K562 (cell line): ENCODE data around the gene BAIAP2. TPM values are rescaled to one million over a fixed set of nuclear protein-coding genes. Genes with fewer than 3 reads are reported as not detected.

Experiments used
- ATAC-seq: fragments of 200-7000 bp; cut with Tn5 transposase; 3 replicates; pipeline ENCODE4 v1.9.1; 2020; ENCODE audit warnings: moderate library complexity
- BruUV-seq: library from RNA; stranded (reverse); fragments of 400-500 nt; replicated peaks from 2 replicates; lab custom pipeline; 2021; lab: Mats Ljungman, UMichigan
- CTCF ChIA-PET: fragments of 300-600 bp; formaldehyde crosslinking; extraction: SDS; loops from one replicate; lab custom pipeline; 2021; ENCODE audit warnings: low intra/inter-chr PET ratio; lab: Yijun Ruan, JAX
- POLR2A ChIA-PET: fragments of 300-600, 350-650 bp; sonication (Branson Sonifier 250); formaldehyde crosslinking; extraction: SDS; loops from one replicate; lab custom pipeline; 2021; ENCODE audit warnings: antibody characterized with exemption, inconsistent platforms; lab: Yijun Ruan, JAX
- DNase-seq, 4 experiments: peaks; one replicate each; pipeline versions ENCODE4 v3.0.0 to v3.0.0-alpha.2; 2011 to 2018; ENCODE audit warnings: low spot score in 3 of 4, mixed read lengths in 3 of 4; ENCODE audit errors: extremely low read depth in 1 of 4
- FAIRE-seq: peaks from 2 replicates; lab custom pipeline; 2011; peaks lifted over from hg19 to GRCh38; lab: Jason Lieb, UNC
- H2AFZ ChIP-seq: 2 replicates; pipeline ENCODE4 v1.6.0; 2011; ENCODE audit warnings: low read depth, low read length, control low read depth, inconsistent platforms
- H3K27ac ChIP-seq: fragments of 200-600 bp; 3 replicates; pipeline ENCODE4 v1.8.0; 2011; ENCODE audit warnings: low read depth, mild to moderate bottlenecking, control low read depth, inconsistent platforms, low read length, moderate library complexity, mixed read lengths; ENCODE audit errors: extremely low read depth
- H3K27me3 ChIP-seq, 2 experiments: fragments of 300-600 bp in 1 of 2; 2 replicates in 1 of 2; 3 replicates in 1 of 2; pipeline versions ENCODE4 v1.6.0 to v1.8.0; 2011; ENCODE audit warnings: inconsistent platforms in 2 of 2, low read length in 2 of 2, mild to moderate bottlenecking in 1 of 2, mixed read lengths in 1 of 2, moderate library complexity in 1 of 2; ENCODE audit not compliant: control insufficient read depth in 2 of 2, insufficient read depth in 2 of 2
- H3K36me3 ChIP-seq: fragments of 300-600 bp; 3 replicates; pipeline ENCODE4 v1.8.0; 2011; ENCODE audit warnings: mild to moderate bottlenecking, low read length, inconsistent platforms; ENCODE audit not compliant: control insufficient read depth, insufficient read depth
- H3K4me1 ChIP-seq, 2 experiments: fragments of 200-600 bp in 1 of 2; replicated peaks in 1 of 2; 2 replicates in 1 of 2; 3 replicates in 1 of 2; pipeline versions ENCODE4 v1.5.1 to v1.8.0; 2011; ENCODE audit warnings: inconsistent platforms in 2 of 2, low read length in 2 of 2, mild to moderate bottlenecking in 1 of 2, mixed read lengths in 1 of 2, moderate library complexity in 1 of 2; ENCODE audit not compliant: control insufficient read depth in 2 of 2, insufficient read depth in 2 of 2
- H3K4me2 ChIP-seq: 2 replicates; pipeline ENCODE4 v1.6.1; 2011; ENCODE audit warnings: low read length, control low read depth, inconsistent platforms, mixed read lengths; ENCODE audit not compliant: insufficient read depth
- H3K4me3 ChIP-seq: fragments of 200-600 bp; sonication (generic), shearing (Covaris generic); 2 replicates; pipeline ENCODE4 v1.5.1; 2016; ENCODE audit warnings: control low read depth, inconsistent platforms
- H3K79me2 ChIP-seq: fragments of 200-600 bp; 3 replicates; pipeline ENCODE4 v1.8.0; 2011; ENCODE audit warnings: low read length, inconsistent platforms; ENCODE audit not compliant: control insufficient read depth, insufficient read depth
- H3K9ac ChIP-seq, 2 experiments: 2 replicates each; pipeline versions ENCODE4 v1.6.0 to v1.6.1; 2011; ENCODE audit warnings: low read depth in 2 of 2, low read length in 2 of 2, control low read depth in 1 of 2, inconsistent platforms in 1 of 2, mild to moderate bottlenecking in 1 of 2, mixed read lengths in 1 of 2; ENCODE audit not compliant: insufficient read depth in 1 of 2
- H3K9me1 ChIP-seq: one replicate; pipeline ENCODE4 v1.6.0; 2011; ENCODE audit warnings: inconsistent platforms, mild to moderate bottlenecking, low read length, moderate library complexity; ENCODE audit not compliant: control insufficient read depth, insufficient read depth
- H3K9me3 ChIP-seq: replicated peaks from 2 replicates; pipeline ENCODE4 v1.5.1; 2011; ENCODE audit warnings: low read depth, low read length, inconsistent platforms; ENCODE audit not compliant: control insufficient read depth, insufficient read depth
- H4K20me1 ChIP-seq: replicated peaks from 2 replicates; pipeline ENCODE4 v1.6.1; 2011; ENCODE audit warnings: low read length, inconsistent platforms, mixed read lengths; ENCODE audit not compliant: control insufficient read depth, insufficient read depth
- ATF7 ChIP-seq: fragments of 450-650 bp; IDR thresholded peaks from 2 replicates; pipeline ENCODE4 v1.7.1; 2014; ENCODE audit warnings: mild to moderate bottlenecking, moderate library complexity
- CBX3 ChIP-seq, 2 experiments: IDR thresholded peaks; 1 replicate in 1 of 2; 2 replicates in 1 of 2; pipeline ENCODE4 v1.6.1; 2012; ENCODE audit warnings: inconsistent platforms in 2 of 2, low read length in 2 of 2, borderline replicate concordance in 1 of 2, control low read depth in 1 of 2
- MNT ChIP-seq, 2 experiments: fragments of 450-650 bp; conservative IDR thresholded peaks; 2 replicates each; pipeline ENCODE4 v1.6.1; 2017; ENCODE audit warnings: mild to moderate bottlenecking in 2 of 2, moderate library complexity in 2 of 2
- MYC ChIP-seq, 2 experiments: fragments of 250-450 bp in 1 of 2; sonication (Bioruptor Pico) in 1 of 2; IDR thresholded peaks; 2 replicates each; pipeline versions ENCODE4 v1.5.1 to v1.6.1; 2012 to 2021; ENCODE audit warnings: low read depth in 2 of 2, borderline replicate concordance in 1 of 2, improper control_type of control experiment in 1 of 2, low read length in 1 of 2, mild to moderate bottlenecking in 1 of 2, moderate library complexity in 1 of 2
- NFATC3 ChIP-seq: fragments of 450-650 bp; IDR thresholded peaks from 2 replicates; pipeline ENCODE4 v1.6.1; 2017; ENCODE audit warnings: mild to moderate bottlenecking
- NRF1 ChIP-seq, 2 experiments: fragments of 450-650 bp; IDR thresholded peaks in 1 of 2; conservative IDR thresholded peaks in 1 of 2; 2 replicates each; pipeline ENCODE4 v1.6.1; 2014; ENCODE audit warnings: mild to moderate bottlenecking in 2 of 2
- POLR2G ChIP-seq: fragments of 200-400 bp; formaldehyde crosslinking; IDR thresholded peaks from 2 replicates; pipeline ENCODE4 v1.6.1; 2017; ENCODE audit warnings: low read depth, mild to moderate bottlenecking, antibody characterized with exemption, low read length, moderate library complexity
- PPARD ChIP-seq: fragments of 250-450 bp; sonication (Bioruptor Pico); IDR thresholded peaks from 2 replicates; pipeline ENCODE4 v1.8.0; 2022; ENCODE audit warnings: inconsistent platforms, mild to moderate bottlenecking, moderate library complexity
- SAFB2 ChIP-seq: fragments of 200-400 bp; formaldehyde crosslinking; IDR thresholded peaks from 2 replicates; pipeline ENCODE4 v1.6.1; 2018; ENCODE audit warnings: borderline replicate concordance, low read length, low read depth, moderate library complexity; ENCODE audit not compliant: severe bottlenecking
- TBP ChIP-seq: optimal IDR thresholded peaks from 2 replicates; pipeline ENCODE3; 2011; ENCODE audit warnings: low read depth, low read length, improper control_type of control experiment
- ZKSCAN8 ChIP-seq: fragments of 200-800 bp; sonication (Bioruptor generic); IDR thresholded peaks from 2 replicates; pipeline ENCODE4 v1.6.1; 2016; ENCODE audit warnings: missing genetic modification characterization, missing compliant biosample characterization
- ZNF263 ChIP-seq: sonication (generic); formaldehyde crosslinking; IDR thresholded peaks from 2 replicates; pipeline ENCODE4 v1.8.0; 2022; ENCODE audit warnings: mild to moderate bottlenecking, missing genetic modification reagents, borderline replicate concordance
- ZNF655 ChIP-seq: fragments of 250-450 bp; sonication (Bioruptor Pico); IDR thresholded peaks from 2 replicates; pipeline ENCODE4 v1.5.0; 2021
- WGBS: fragments of 100-300 bp; shearing (Covaris generic); methylation state at CpG from one replicate; pipeline ENCODE4 v1.1.6; 2016; ENCODE audit warnings: low coverage, mixed read lengths; ENCODE audit not compliant: insufficient coverage; ENCODE audit errors: missing lambda C conversion rate; 5-methylcytosine and 5-hydroxymethylcytosine counted together
- in situ Hi-C: fragments of 300-500 bp; cut with MboI; formaldehyde crosslinking; loops from 4 replicates; pipeline ENCODE4 v1.15.0; 2018; ENCODE audit warnings: inconsistent platforms, mixed read lengths
- intact Hi-C: fragments of 100-400 bp; cut with micrococcal nuclease; formaldehyde crosslinking; loops from 2 replicates; pipeline ENCODE4 v1.14.2; 2022
- polyA plus RNA-seq, 8 experiments: library from polyadenylated mRNA; depleted of rRNA in 4 of 8; stranded (reverse) in 5 of 8; unstranded in 3 of 8; fragments of >200 nt; fragmentation: Nextera tagmentation in 2 of 8; fragmentation: Illumina TruSeq in 1 of 8; extraction: Ambion mirVana in 2 of 8; extraction: Trizol in 1 of 8; gene quantifications; 2 replicates each; pipeline versions ENCODE4 v1.2.1 to v1.2.3, GENCODE V29; 2011 to 2014; ENCODE audit warnings: inconsistent platforms in 1 of 8, missing spikeins in 1 of 8
- total RNA-seq, 7 experiments: library from RNA; depleted of rRNA in 6 of 7; stranded (reverse); fragments of >200 nt in 6 of 7; fragmentation: Illumina TruSeq in 2 of 7; extraction: Trizol in 2 of 7; gene quantifications; 2 replicates each; pipeline versions ENCODE4 v1.2.1 to v1.2.3, GENCODE V29; 2011 to 2021; ENCODE audit warnings: low replicate concordance in 1 of 7

The BAIAP2 gene
- total and polyA plus RNA-seq, 9 of the 15 experiments (the other 6 are each of a cell fraction or from before 2014, with no cell fraction given) = 2.3 to 51.6 (median 18.4) TPM

GRCh38 chr17:81118308-81119221, 83.6 kb downstream of the BAIAP2 start (continued):
- peak; percentile 48; the same call in 1 of the 2 replicates for TF ChIP-seq POLR2G

GRCh38 chr17:81119223-81120148, 84.5 kb downstream of the BAIAP2 start:
- H2AFZ ChIP-seq = peak overlapping the region; percentile 97
- peak; percentile 100 for FAIRE-seq
- H3K4me1 ChIP-seq = peaks cover 0 to 94% of the 10 kb centered on the region in 2 experiments; a peak in 4 of 5 replicates
- H3K4me3 ChIP-seq = peak overlapping the region; percentile 52
- in situ Hi-C loops (no loop called here), intact Hi-C loops (no loop called here)
- H3K4me2 ChIP-seq = peak overlapping the region; percentile 87
- peak overlapping the region; percentile 62 to 91; a peak in 3 of 4 replicates for H3K9ac ChIP-seq
- H3K27ac ChIP-seq = peak overlapping the region; percentile 70; the same call in 2 of the 3 replicates
- no peaks in the 10 kb centered on the region for H3K9me1 ChIP-seq
- no peaks in the 10 kb centered on the region for H3K79me2 ChIP-seq
- ATAC-seq = peak; percentile 92
- H3K36me3 ChIP-seq = peaks cover 3% of the 10 kb centered on the region; the same call in 1 of the 3 replicates
- 0 out of 2 replicates have a peak, but pooled peaks cover 10% of the 10 kb centered on the region for H4K20me1 ChIP-seq
- DNase-seq = peak; percentile 99
- H3K27me3 ChIP-seq = peaks cover 0 to 13% of the 10 kb centered on the region in 2 experiments; a peak in 2 of 5 replicates
- POLR2A ChIA-PET = interaction anchor here (1.1 kb wide), 1 partner anchor 25 kb away, joined by 3 read pairs; no protein-coding TSS in a partner anchor
- no TSS peak for BruUV-seq
- no peaks in the 10 kb centered on the region for H3K9me3 ChIP-seq
- CTCF ChIA-PET = interaction anchor here (0.6 kb wide), 1 partner anchor 67 kb away, joined by 4 read pairs; no protein-coding TSS in a partner anchor
- 7% methylated on average over 48 of the region's 89 CpGs for WGBS
- TF ChIP-seq PPARD (CRISPR knock-in tag) (no peak), TBP (peak; percentile 78), MNT (conservative IDR thresholded peaks at IDR 0.05) (peak in 1 of 2 experiments; percentile 77; a peak in 3 of 4 replicates), SAFB2 (no peak), ATF7 (peak; percentile 99), ZNF655 (CRISPR knock-in tag) (no peak), CBX3 (IDR thresholded peaks at IDR 0.05; ENCODE audit: borderline replicate concordance in 1 of 2, low read length in 2 of 2) (0 out of 3 replicates have a peak, but pooled peaks of 1 of the 2 experiments have one; percentile 30), ZKSCAN8 (CRISPR knock-in tag) (no peak), MYC (IDR thresholded peaks at IDR 0.05; ENCODE audit: low read depth, low read length) (peak; percentile 74), MYC (CRISPR knock-in tag; IDR thresholded peaks at IDR 0.05; ENCODE audit: borderline replicate concordance, low read depth) (no peak), ZNF263 (CRISPR knock-in tag) (peak; percentile 45), NRF1 (conservative IDR thresholded peaks at IDR 0.05 in 1 of 2, IDR thresholded peaks at IDR 0.05 in 1 of 2) (peak; percentile 53 to 67), NFATC3 (no peak)
